Mammary epithelial cell (primary cell): ENCODE measurements around the gene MED16.

ENCODE experiments used
- CTCF ChIP-seq, 2 donors: IDR thresholded peaks in 1 of 2; conservative IDR thresholded peaks in 1 of 2; 2 replicates each; pipeline ENCODE4 v1.5.1; 2011 to 2012; ENCODE audit warnings: inconsistent platforms in 2 of 2, low read length in 2 of 2, mild to moderate bottlenecking in 2 of 2, control low read depth in 1 of 2, low read depth in 1 of 2; ENCODE audit not compliant: insufficient read depth in 1 of 2; ENCODE audit errors: extremely low read depth in 1 of 2
- EZH2 ChIP-seq: IDR thresholded peaks from 2 replicates; pipeline ENCODE4 v1.6.1; 2012; ENCODE audit warnings: low read length, inconsistent platforms, borderline replicate concordance

GRCh38 chr19:858284-858683, 34.7 kb downstream of the MED16 start:
- no peak for TF ChIP-seq CTCF (conservative IDR thresholded peaks at IDR 0.05 in 1 of 2, IDR thresholded peaks at IDR 0.05 in 1 of 2; ENCODE audit: extremely low read depth in 1 of 2, insufficient read depth in 1 of 2, low read depth in 1 of 2, low read length in 2 of 2)
- no peak for TF ChIP-seq EZH2
